ENCODE measurements around the gene MB21D2.

MB21D2 gene

GRCh38 chr3:192911293-192911692 is 6.4 kb downstream of the MB21D2 start:
- no peak for TF ChIP-seq CTCF (IDR thresholded peaks at IDR 0.05; ENCODE audit: extremely low read depth, insufficient read depth, missing control alignments)
- no peak for DNase-seq (ENCODE audit: low spot score)
- in situ Hi-C loops (cut with MboI; ENCODE audit: low pct_unique_long_range_greater_than_20kb, low sequenced_read_pairs, unreplicated experiment), result loop anchor here (10.0 kb wide), 1 partner anchor 96 kb away; no protein-coding TSS in a partner anchor

GRCh38 chr3:192907784-192908183 is 9.9 kb downstream of the MB21D2 start:
- in situ Hi-C loops (cut with MboI; ENCODE audit: low pct_unique_long_range_greater_than_20kb, low sequenced_read_pairs, unreplicated experiment), result no loop called here
- TF ChIP-seq CTCF (IDR thresholded peaks at IDR 0.05; ENCODE audit: extremely low read depth, insufficient read depth, missing control alignments), result no peak
- DNase-seq (ENCODE audit: low spot score), result no peak

- no peak for TF ChIP-seq CTCF (IDR thresholded peaks at IDR 0.05; ENCODE audit: extremely low read depth, insufficient read depth, missing control alignments)
- in situ Hi-C loops (cut with MboI; ENCODE audit: low pct_unique_long_range_greater_than_20kb, low sequenced_read_pairs, unreplicated experiment), result no loop called here
- no peak for DNase-seq (ENCODE audit: low spot score)
These were observed 10.7 kb downstream of the MB21D2 start for GRCh38 chr3:192906940-192907339.

GRCh38 chr3:192905980-192906678 is 11.5 kb downstream of the MB21D2 start:
- TF ChIP-seq CTCF (IDR thresholded peaks at IDR 0.05; ENCODE audit: extremely low read depth, insufficient read depth, missing control alignments), result no peak
- no peak for DNase-seq (ENCODE audit: low spot score)
- in situ Hi-C loops (cut with MboI; ENCODE audit: low pct_unique_long_range_greater_than_20kb, low sequenced_read_pairs, unreplicated experiment), result no loop called here

GRCh38 chr3:192904632-192905289 is 12.9 kb downstream of the MB21D2 start:
- DNase-seq (ENCODE audit: low spot score), result no peak

GRCh38 chr3:192902549-192902948 is 15.1 kb downstream of the MB21D2 start:
- TF ChIP-seq CTCF (IDR thresholded peaks at IDR 0.05; ENCODE audit: extremely low read depth, insufficient read depth, missing control alignments), result no peak
- in situ Hi-C loops (cut with MboI; ENCODE audit: low pct_unique_long_range_greater_than_20kb, low sequenced_read_pairs, unreplicated experiment), result no loop called here
- DNase-seq (ENCODE audit: low spot score), result no peak

More at GRCh38 chr3:192904632-192905289, 12.9 kb downstream of the MB21D2 start:
- in situ Hi-C loops (cut with MboI; ENCODE audit: low pct_unique_long_range_greater_than_20kb, low sequenced_read_pairs, unreplicated experiment), result no loop called here
- TF ChIP-seq CTCF (IDR thresholded peaks at IDR 0.05; ENCODE audit: extremely low read depth, insufficient read depth, missing control alignments), result no peak
